Body of pancreas (tissue), 4 donors: ENCODE data around the gene FCN1. TPM values are rescaled to one million over a fixed set of nuclear protein-coding genes. Genes with fewer than 3 reads are reported as not detected.
A peak's percentile ranks its signal among the peaks of the same experiment; 100 is the strongest.

Source experiments
- ATAC-seq: fragments of 150-250 bp; one replicate; pipeline ENCODE4 v1.9.1; 2016
- DNase-seq, 4 donors: peaks; one replicate each; pipeline ENCODE4 v3.0.0-alpha.2; 2019
- H3K27ac ChIP-seq, 4 donors: fragments of 200-600 bp; sonication (generic); 1 replicate in 3 of 4; 2 replicates in 1 of 4; pipeline versions ENCODE4 v1.5.1 to v1.6.1; 2016 to 2019; ENCODE audit warnings: mild to moderate bottlenecking in 1 of 4, mixed read lengths in 1 of 4, moderate library complexity in 1 of 4
- H3K27me3 ChIP-seq, 2 donors: fragments of 200-600 bp; sonication (generic); one replicate each; pipeline ENCODE4 v1.6.0; 2016; ENCODE audit warnings: mild to moderate bottlenecking in 1 of 2
- H3K36me3 ChIP-seq, 2 donors: fragments of 200-600 bp; sonication (generic); replicated peaks in 1 of 2; 2 replicates each; pipeline ENCODE4 v1.5.1; 2016; ENCODE audit warnings: low read depth in 2 of 2; ENCODE audit not compliant: insufficient read depth in 1 of 2
- H3K4me1 ChIP-seq: fragments of 200-600 bp; sonication (generic); one replicate; pipeline ENCODE4 v1.6.0; 2016
- H3K4me3 ChIP-seq, 2 donors: fragments of 200-600 bp; sonication (generic); 1 replicate in 1 of 2; 2 replicates in 1 of 2; pipeline ENCODE4 v1.5.1; 2016 to 2019
- H3K9me3 ChIP-seq, 3 donors: fragments of 200-600 bp; sonication (generic); 1 replicate in 2 of 3; 2 replicates in 1 of 3; pipeline ENCODE4 v1.5.1; 2016
- CTCF ChIP-seq, 7 experiments: fragments of 450-650 bp in 4 of 7; fragments of 200-600 bp in 3 of 7; sonication (generic) in 3 of 7; IDR thresholded peaks; one replicate each; pipeline ENCODE4 v1.5.1; 2016 to 2019; ENCODE audit warnings: antibody characterized with exemption in 7 of 7
- POLR2A ChIP-seq, 3 donors: fragments of 450-650 bp; IDR thresholded peaks; one replicate each; pipeline ENCODE4 v1.6.1; 2016; ENCODE audit warnings: antibody characterized with exemption in 3 of 3, mild to moderate bottlenecking in 2 of 3
- WGBS, 2 donors: methylation state at CpG; one replicate each; pipeline ENCODE4 v1.1.5; 2017; 5-methylcytosine and 5-hydroxymethylcytosine counted together
- intact Hi-C: fragments of 100-400 bp; cut with DNase I; formaldehyde crosslinking; loops from one replicate; pipeline ENCODE4 v1.15.1; 2023
- total RNA-seq, 2 donors: library from RNA; depleted of rRNA; stranded (reverse); fragments of >200 nt; gene quantifications; one replicate each; pipeline ENCODE4 v1.1.0, GENCODE V29; 2016

Gene FCN1
- total RNA-seq, 2 donors from 2014 or later: not detected

DNA sequence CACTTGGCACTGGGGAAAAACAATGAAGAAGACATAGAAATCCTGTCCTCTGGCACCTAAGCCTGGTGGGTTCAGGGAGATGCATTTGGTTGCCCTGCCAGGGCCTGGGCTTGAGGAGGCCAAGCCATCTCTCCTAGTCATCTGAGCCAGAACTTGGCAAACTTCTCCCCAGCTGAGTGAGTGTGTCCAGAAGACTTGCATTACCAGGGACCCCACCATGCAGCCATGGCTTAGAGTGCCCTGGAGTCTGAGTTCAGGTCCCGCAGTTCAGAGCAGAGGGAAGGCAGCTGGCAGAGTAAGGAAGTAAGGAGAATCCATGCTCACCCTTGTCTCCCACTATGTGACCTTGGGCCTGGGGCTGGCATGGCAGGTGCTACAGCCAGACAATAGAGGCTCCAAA lies 37.4 kb upstream of the FCN1 start:
- no peak for ATAC-seq
- TF ChIP-seq POLR2A (IDR thresholded peaks at IDR 0.05): no peak
- TF ChIP-seq CTCF (IDR thresholded peaks at IDR 0.05): no peak
- DNase-seq: no peak
- Histone ChIP-seq H3K27ac (no peak overlapping the region), H3K9me3 (no peaks in the 10 kb centered on the region), H3K4me3 (no peak overlapping the region), H3K4me1 (no peaks in the 10 kb centered on the region), H3K36me3 (no peaks in the 10 kb centered on the region), H3K27me3 (no peaks in the 10 kb centered on the region)
- WGBS, 2 donors: 100% methylated on average over 1 of the region's 1 CpG; no CpG with 5 or more reads in 1 of the 2 donors
- intact Hi-C loops: no loop called here

GRCh38 chr9:134951994-134952393 lies 34.3 kb upstream of the FCN1 start:
- no peak for ATAC-seq

DNA sequence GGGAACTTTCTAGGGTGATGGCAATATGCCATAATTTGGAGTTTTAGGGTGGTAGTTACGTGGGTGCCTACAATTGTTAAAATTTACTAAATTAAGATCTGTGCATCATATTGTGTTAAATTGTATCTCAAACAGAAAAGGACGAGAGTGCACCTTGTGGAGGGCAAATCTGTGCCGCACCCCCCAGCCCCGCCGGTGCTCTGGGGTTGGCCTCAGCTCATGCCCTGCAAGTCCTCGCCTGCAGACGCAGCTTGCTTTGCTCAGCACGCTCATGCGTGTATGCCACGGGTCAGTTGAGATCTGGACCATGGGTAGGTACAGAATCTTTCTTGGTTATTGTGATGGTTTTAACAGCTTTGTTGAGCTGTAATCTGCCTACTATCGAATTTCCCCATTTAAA lies 33.7 kb upstream of the FCN1 start:
- Histone ChIP-seq H3K36me3 (no peaks in the 10 kb centered on the region), H3K4me1 (no peaks in the 10 kb centered on the region), H3K27ac (no peak overlapping the region), H3K9me3 (no peaks in the 10 kb centered on the region), H3K4me3 (no peak overlapping the region), H3K27me3 (no peaks in the 10 kb centered on the region)
- intact Hi-C loops: no loop called here
- ATAC-seq (no peak), DNase-seq (peak in 1 of 4 donors; percentile 3)
- TF ChIP-seq CTCF (IDR thresholded peaks at IDR 0.05) (no peak), POLR2A (IDR thresholded peaks at IDR 0.05) (no peak)
- 92 to 94% methylated on average over 11 of the region's 11 CpGs for WGBS, 2 donors

More at GRCh38 chr9:134951994-134952393, 34.3 kb upstream of the FCN1 start:
- TF ChIP-seq POLR2A (IDR thresholded peaks at IDR 0.05): no peak
- TF ChIP-seq CTCF (IDR thresholded peaks at IDR 0.05): no peak
- intact Hi-C loops: no loop called here
- no peak overlapping the region for H3K27ac ChIP-seq
- no peaks in the 10 kb centered on the region for H3K4me1 ChIP-seq
- no peaks in the 10 kb centered on the region for H3K9me3 ChIP-seq
- no peaks in the 10 kb centered on the region for H3K27me3 ChIP-seq
- no peak for DNase-seq
- no peaks in the 10 kb centered on the region for H3K36me3 ChIP-seq
- WGBS, 2 donors: 70 to 83% methylated on average over 1 of the region's 1 CpG
- no peak overlapping the region for H3K4me3 ChIP-seq

DNA sequence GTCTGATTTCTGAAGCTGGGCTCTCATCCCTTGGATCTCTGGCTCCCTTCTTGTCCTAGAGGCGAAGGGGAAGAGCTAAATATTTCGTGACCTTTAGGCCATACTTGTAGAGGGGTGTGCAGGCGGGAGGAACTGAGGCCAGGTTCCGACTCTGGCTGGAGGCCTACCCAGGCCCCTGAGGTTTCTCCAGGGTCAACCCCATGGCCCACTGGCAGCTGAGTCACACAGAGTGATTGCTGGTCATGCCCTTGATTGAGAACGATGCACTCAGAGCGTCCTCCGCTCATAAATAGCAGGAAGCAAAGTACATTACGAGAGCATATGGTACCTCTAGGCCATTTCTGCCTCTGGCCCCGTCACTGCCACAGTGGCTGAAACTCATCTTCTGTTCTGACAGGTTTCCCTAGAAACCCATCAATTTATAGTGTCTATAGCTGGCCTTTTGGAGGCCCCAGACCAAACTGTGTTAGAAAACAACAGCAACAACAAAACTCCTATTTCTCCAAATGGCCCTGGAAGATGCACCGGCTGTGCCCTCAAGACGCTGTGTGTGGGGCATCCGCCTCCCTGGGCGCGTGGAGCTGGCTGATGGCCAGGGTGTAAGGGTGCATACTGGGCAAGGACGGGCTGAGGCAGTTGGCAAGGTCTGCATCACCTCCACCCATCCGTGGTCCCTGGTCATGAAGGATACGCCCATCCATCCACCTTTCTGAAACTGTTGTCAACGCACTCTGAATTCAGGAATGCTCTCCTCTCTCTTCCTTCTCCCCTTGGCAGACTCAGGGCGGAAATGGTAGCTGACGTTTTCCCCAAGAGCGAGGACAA lies 32.9 kb upstream of the FCN1 start:
- no peak for ATAC-seq
- no peaks in the 10 kb centered on the region for H3K9me3 ChIP-seq
- no peak overlapping the region for H3K27ac ChIP-seq
- DNase-seq: peak in 1 of 4 donors; percentile 3
- H3K36me3 ChIP-seq: no peaks in the 10 kb centered on the region
- H3K27me3 ChIP-seq: no peaks in the 10 kb centered on the region
- H3K4me3 ChIP-seq: no peak overlapping the region
- intact Hi-C loops: no loop called here
- no peaks in the 10 kb centered on the region for H3K4me1 ChIP-seq
- 81 to 86% methylated on average over 20 to 21 of the region's 21 CpGs for WGBS, 2 donors
- no peak for TF ChIP-seq POLR2A (IDR thresholded peaks at IDR 0.05)
- no peak for TF ChIP-seq CTCF (IDR thresholded peaks at IDR 0.05)
